ENCODE data around the gene CD109.

CD109 gene

GRCh38 chr6:73691512-73691911 is 4.5 kb upstream of the CD109 start:
- no peak overlapping the region for H3K27ac ChIP-seq (ENCODE audit: low read depth, low read length)
- H3K4me2 ChIP-seq (ENCODE audit: low read length) = no peak overlapping the region
- no peak overlapping the region for H2BK120ac ChIP-seq (ENCODE audit: low read depth, low read length)
- H3K79me1 ChIP-seq (ENCODE audit: low read length) = no peaks in the 10 kb centered on the region
- no peaks in the 10 kb centered on the region for H3K4me1 ChIP-seq (ENCODE audit: control insufficient read depth, low read depth, low read length)
- no peak overlapping the region for H3K23ac ChIP-seq (ENCODE audit: low read length)
- no peaks in the 10 kb centered on the region for H3K79me2 ChIP-seq (ENCODE audit: control insufficient read depth, insufficient read depth, low read length)
- H3K18ac ChIP-seq (ENCODE audit: low read length) = no peak overlapping the region
- H3K36me3 ChIP-seq (ENCODE audit: control insufficient read depth, insufficient read depth, low read length) = no peaks in the 10 kb centered on the region
- DNase-seq = no peak
- H3K27me3 ChIP-seq (ENCODE audit: insufficient read depth, low read length, poor library complexity) = peaks cover 3% of the 10 kb centered on the region
- H3K4me3 ChIP-seq (ENCODE audit: low read length) = no peak overlapping the region
- no peak overlapping the region for H3K56ac ChIP-seq (ENCODE audit: low read length)
- H3K9ac ChIP-seq (ENCODE audit: low read length) = no peak overlapping the region
- no peak overlapping the region for H4K5ac ChIP-seq (ENCODE audit: low read length)
- H2BK15ac ChIP-seq (replicated peaks; ENCODE audit: low read depth) = no peak overlapping the region
- no peak overlapping the region for H2AK5ac ChIP-seq (ENCODE audit: low read length)
- no peak overlapping the region for H4K8ac ChIP-seq (ENCODE audit: low read depth, low read length)
- H2BK5ac ChIP-seq (ENCODE audit: low read length) = no peak overlapping the region
- H3K4ac ChIP-seq (ENCODE audit: low read depth, low read length) = no peak overlapping the region

- H3K79me1 ChIP-seq (ENCODE audit: low read length) = no peaks in the 10 kb centered on the region
- H3K4me1 ChIP-seq (ENCODE audit: control insufficient read depth, low read depth, low read length) = no peaks in the 10 kb centered on the region
- no peak overlapping the region for H4K5ac ChIP-seq (ENCODE audit: low read length)
- H3K27me3 ChIP-seq (ENCODE audit: insufficient read depth, low read length, poor library complexity) = no peaks in the 10 kb centered on the region
- H3K4ac ChIP-seq (ENCODE audit: low read depth, low read length) = no peak overlapping the region
- H3K23ac ChIP-seq (ENCODE audit: low read length) = no peak overlapping the region
- no peak overlapping the region for H3K4me3 ChIP-seq (ENCODE audit: low read length)
- no CpG with 5 or more reads among the region's 5 CpGs for WGBS (ENCODE audit: extremely low coverage, insufficient coverage, low lambda C conversion rate)
- H2AK5ac ChIP-seq (ENCODE audit: low read length) = no peak overlapping the region
- H3K56ac ChIP-seq (ENCODE audit: low read length) = no peak overlapping the region
- no peak overlapping the region for H3K27ac ChIP-seq (ENCODE audit: low read depth, low read length)
- no peaks in the 10 kb centered on the region for H3K79me2 ChIP-seq (ENCODE audit: control insufficient read depth, insufficient read depth, low read length)
- no peak overlapping the region for H2BK5ac ChIP-seq (ENCODE audit: low read length)
- H2BK15ac ChIP-seq (replicated peaks; ENCODE audit: low read depth) = no peak overlapping the region
- no peak overlapping the region for H4K8ac ChIP-seq (ENCODE audit: low read depth, low read length)
- H3K36me3 ChIP-seq (ENCODE audit: control insufficient read depth, insufficient read depth, low read length) = no peaks in the 10 kb centered on the region
- H3K4me2 ChIP-seq (ENCODE audit: low read length) = no peak overlapping the region
- H3K18ac ChIP-seq (ENCODE audit: low read length) = no peak overlapping the region
- H3K9ac ChIP-seq (ENCODE audit: low read length) = no peak overlapping the region
- DNase-seq = peak; percentile 28
- H2BK120ac ChIP-seq (ENCODE audit: low read depth, low read length) = no peak overlapping the region
Observed at GRCh38 chr6:73694711-73695411, 1.1 kb upstream of the CD109 start.

- Histone ChIP-seq H3K79me1 (ENCODE audit: low read length) (no peaks in the 10 kb centered on the region), H3K56ac (ENCODE audit: low read length) (peak overlapping the region; percentile 17), H4K5ac (ENCODE audit: low read length) (no peak overlapping the region), H2AK5ac (ENCODE audit: low read length) (no peak overlapping the region), H2BK5ac (ENCODE audit: low read length) (no peak overlapping the region), H2BK15ac (replicated peaks; ENCODE audit: low read depth) (peak overlapping the region; percentile 41), H3K4me2 (ENCODE audit: low read length) (no peak overlapping the region), H3K9ac (ENCODE audit: low read length) (no peak overlapping the region), H4K8ac (ENCODE audit: low read depth, low read length) (no peak overlapping the region), H3K27ac (ENCODE audit: low read depth, low read length) (no peak overlapping the region), H3K4me1 (ENCODE audit: control insufficient read depth, low read depth, low read length) (no peaks in the 10 kb centered on the region), H3K27me3 (ENCODE audit: insufficient read depth, low read length, poor library complexity) (no peaks in the 10 kb centered on the region), H3K36me3 (ENCODE audit: control insufficient read depth, insufficient read depth, low read length) (no peaks in the 10 kb centered on the region), H3K23ac (ENCODE audit: low read length) (no peak overlapping the region), H3K4ac (ENCODE audit: low read depth, low read length) (no peak overlapping the region), H2BK120ac (ENCODE audit: low read depth, low read length) (no peak overlapping the region), H3K4me3 (ENCODE audit: low read length) (no peak overlapping the region), H3K18ac (ENCODE audit: low read length) (no peak overlapping the region), H3K79me2 (ENCODE audit: control insufficient read depth, insufficient read depth, low read length) (no peaks in the 10 kb centered on the region)
- DNase-seq = peak; percentile 32
- WGBS (ENCODE audit: extremely low coverage, insufficient coverage, low lambda C conversion rate) = no CpG with 5 or more reads among the region's 10 CpGs
Observed at GRCh38 chr6:73696966-73697655, 1.1 kb downstream of the CD109 start.

GRCh38 chr6:73699676-73700459 is 3.9 kb downstream of the CD109 start:
- Histone ChIP-seq H3K79me1 (ENCODE audit: low read length) (no peaks in the 10 kb centered on the region), H4K5ac (ENCODE audit: low read length) (no peak overlapping the region), H2BK120ac (ENCODE audit: low read depth, low read length) (no peak overlapping the region), H3K36me3 (ENCODE audit: control insufficient read depth, insufficient read depth, low read length) (no peaks in the 10 kb centered on the region), H3K4ac (ENCODE audit: low read depth, low read length) (no peak overlapping the region), H2BK5ac (ENCODE audit: low read length) (no peak overlapping the region), H3K18ac (ENCODE audit: low read length) (no peak overlapping the region), H3K27me3 (ENCODE audit: insufficient read depth, low read length, poor library complexity) (no peaks in the 10 kb centered on the region), H4K8ac (ENCODE audit: low read depth, low read length) (peak overlapping the region; percentile 56), H2BK15ac (replicated peaks; ENCODE audit: low read depth) (no peak overlapping the region), H3K9ac (ENCODE audit: low read length) (no peak overlapping the region), H3K4me3 (ENCODE audit: low read length) (no peak overlapping the region), H3K56ac (ENCODE audit: low read length) (no peak overlapping the region), H2AK5ac (ENCODE audit: low read length) (no peak overlapping the region), H3K4me2 (ENCODE audit: low read length) (no peak overlapping the region), H3K23ac (ENCODE audit: low read length) (no peak overlapping the region), H3K79me2 (ENCODE audit: control insufficient read depth, insufficient read depth, low read length) (no peaks in the 10 kb centered on the region), H3K4me1 (ENCODE audit: control insufficient read depth, low read depth, low read length) (no peaks in the 10 kb centered on the region), H3K27ac (ENCODE audit: low read depth, low read length) (no peak overlapping the region)
- WGBS (ENCODE audit: extremely low coverage, insufficient coverage, low lambda C conversion rate) = no CpG with 5 or more reads among the region's 4 CpGs
- DNase-seq = peak; percentile 42

- H2AK5ac ChIP-seq (ENCODE audit: low read length) = no peak overlapping the region
- no peak overlapping the region for H4K5ac ChIP-seq (ENCODE audit: low read length)
- no peak for DNase-seq
- no peaks in the 10 kb centered on the region for H3K79me2 ChIP-seq (ENCODE audit: control insufficient read depth, insufficient read depth, low read length)
- no peak overlapping the region for H3K9ac ChIP-seq (ENCODE audit: low read length)
- no peak overlapping the region for H3K23ac ChIP-seq (ENCODE audit: low read length)
- no peak overlapping the region for H3K4me2 ChIP-seq (ENCODE audit: low read length)
- H3K27ac ChIP-seq (ENCODE audit: low read depth, low read length) = no peak overlapping the region
- no peak overlapping the region for H2BK15ac ChIP-seq (replicated peaks; ENCODE audit: low read depth)
- H3K79me1 ChIP-seq (ENCODE audit: low read length) = no peaks in the 10 kb centered on the region
- no peak overlapping the region for H3K56ac ChIP-seq (ENCODE audit: low read length)
- H3K4me3 ChIP-seq (ENCODE audit: low read length) = no peak overlapping the region
- no peak overlapping the region for H2BK120ac ChIP-seq (ENCODE audit: low read depth, low read length)
- no peaks in the 10 kb centered on the region for H3K4me1 ChIP-seq (ENCODE audit: control insufficient read depth, low read depth, low read length)
- H3K18ac ChIP-seq (ENCODE audit: low read length) = no peak overlapping the region
- no CpG with 5 or more reads among the region's 2 CpGs for WGBS (ENCODE audit: extremely low coverage, insufficient coverage, low lambda C conversion rate)
- no peak overlapping the region for H3K4ac ChIP-seq (ENCODE audit: low read depth, low read length)
- no peak overlapping the region for H2BK5ac ChIP-seq (ENCODE audit: low read length)
- H4K8ac ChIP-seq (ENCODE audit: low read depth, low read length) = no peak overlapping the region
- no peaks in the 10 kb centered on the region for H3K27me3 ChIP-seq (ENCODE audit: insufficient read depth, low read length, poor library complexity)
- no peaks in the 10 kb centered on the region for H3K36me3 ChIP-seq (ENCODE audit: control insufficient read depth, insufficient read depth, low read length)
Observed at GRCh38 chr6:73702444-73702843, 6.4 kb downstream of the CD109 start.

All from mesendoderm (in vitro differentiated cells).